CD4-positive, alpha-beta T cell (primary cell): ENCODE results near the gene PAQR9. TPM values are rescaled to one million over a fixed set of nuclear protein-coding genes. Genes with fewer than 3 reads are reported as not detected.
A peak's percentile ranks its signal among the peaks of the same experiment; 100 is the strongest.
"Not testable (repeated sequence)": the region's sequence is repeated elsewhere in the genome, so short reads cannot be mapped to it uniquely, and the experiment has no call there.

Experiments
- ATAC-seq: fragments of 200-7000 bp; cut with Tn5 transposase; one replicate; pipeline ENCODE4 v1.10.0; 2022; ENCODE audit warnings: mild to moderate bottlenecking; ENCODE audit not compliant: poor library complexity
- CTCF ChIA-PET: fragments of 350-600 bp; sonication (Branson Sonifier 250); formaldehyde crosslinking; loops from one replicate; lab custom pipeline; 2021; ENCODE audit warnings: antibody characterized with exemption, inconsistent platforms; lab: Charles Lee
- POLR2A ChIA-PET: fragments of 350-600 bp; sonication (Branson Sonifier 250); formaldehyde crosslinking; loops from one replicate; lab custom pipeline; 2021; ENCODE audit warnings: antibody characterized with exemption, inconsistent platforms; lab: Charles Lee
- DNase-seq, 14 experiments: peaks; one replicate each; pipeline ENCODE4 v3.0.0-alpha.2; 2013 to 2020; ENCODE audit warnings: mixed read lengths in 2 of 14
- H3K27ac ChIP-seq, 2 donors: one replicate each; pipeline versions ENCODE4 v1.5.1 to v1.7.0; 2013; ENCODE audit warnings: low read length in 2 of 2, low read depth in 1 of 2, mild to moderate bottlenecking in 1 of 2
- H3K27me3 ChIP-seq, 2 experiments: 1 replicate in 1 of 2; 2 replicates in 1 of 2; pipeline versions ENCODE4 v1.6.1 to v1.7.0; 2013; ENCODE audit warnings: low read length in 2 of 2, control low read depth in 1 of 2, mild to moderate bottlenecking in 1 of 2, moderate library complexity in 1 of 2; ENCODE audit not compliant: insufficient read depth in 2 of 2, control insufficient read depth in 1 of 2
- H3K36me3 ChIP-seq: one replicate; pipeline ENCODE4 v1.6.1; 2013; ENCODE audit warnings: low read length, control low read depth; ENCODE audit not compliant: insufficient read depth
- H3K4me1 ChIP-seq: one replicate; pipeline ENCODE4 v1.6.1; 2013; ENCODE audit warnings: low read length, control low read depth; ENCODE audit not compliant: insufficient read depth
- H3K4me3 ChIP-seq: one replicate; pipeline ENCODE4 v1.5.1; 2013; ENCODE audit warnings: mild to moderate bottlenecking, low read length, moderate library complexity
- H3K9me3 ChIP-seq, 2 experiments: 1 replicate in 1 of 2; 2 replicates in 1 of 2; pipeline versions ENCODE4 v1.6.1 to v1.7.0; 2013; ENCODE audit warnings: low read length in 2 of 2, mild to moderate bottlenecking in 2 of 2, control low read depth in 1 of 2, moderate library complexity in 1 of 2; ENCODE audit not compliant: control insufficient read depth in 1 of 2, insufficient read depth in 1 of 2
- H3K27ac Mint-ChIP-seq: one replicate; pipeline ENCODE4 v1.8.0; 2020; ENCODE audit warnings: mixed read lengths
- H3K27me3 Mint-ChIP-seq: one replicate; pipeline ENCODE4 v1.8.0; 2021; ENCODE audit warnings: mixed read lengths
- H3K36me3 Mint-ChIP-seq: one replicate; pipeline ENCODE4 v1.8.0; 2021; ENCODE audit warnings: low read depth, mixed read lengths
- H3K4me1 Mint-ChIP-seq: one replicate; pipeline ENCODE4 v1.8.0; 2021; ENCODE audit warnings: low read depth, mixed read lengths
- H3K4me3 Mint-ChIP-seq: one replicate; pipeline ENCODE4 v1.8.0; 2020; ENCODE audit warnings: mild to moderate bottlenecking, mixed read lengths
- H3K9me3 Mint-ChIP-seq: one replicate; pipeline ENCODE4 v1.8.0; 2020; ENCODE audit warnings: mixed read lengths
- CTCF ChIP-seq: fragments of 200-600 bp; IDR thresholded peaks from one replicate; pipeline ENCODE4 v1.8.0; 2022; ENCODE audit warnings: antibody characterized with exemption, mild to moderate bottlenecking
- intact Hi-C, 2 experiments: fragments of 100-400 bp; cut with DNase I in 1 of 2; cut with micrococcal nuclease in 1 of 2; formaldehyde crosslinking; loops; one replicate each; pipeline versions ENCODE4 v1.15.1 to v1.9.0; 2023 to 2025; cut with DNase I, micrococcal nuclease
- total RNA-seq, 174 experiments: library from RNA in 2 of 174; stranded (reverse) in 2 of 174; gene quantifications; one replicate each; pipeline ENCODE4 v1.2.3 and lab custom pipeline; 2021 to 2026

Gene PAQR9
- total RNA-seq, 2 experiments from 2014 or later = not detected

- DNase-seq = peak; percentile 28 to 80 (median 48)
- Histone ChIP-seq H3K36me3 (no peaks in the 10 kb centered on the region), H3K27ac (no peak overlapping the region), H3K4me1 (no peaks in the 10 kb centered on the region), H3K4me3 (no peak overlapping the region), H3K9me3 (peaks cover 0 to 4% of the 10 kb centered on the region in 2 experiments), H3K27me3 (peaks cover 0 to 4% of the 10 kb centered on the region in 2 experiments)
- Mint-ChIP-seq H3K36me3 (no peaks in the 10 kb centered on the region), H3K4me1 (peaks cover 5% of the 10 kb centered on the region), H3K27me3 (peaks cover 37% of the 10 kb centered on the region), H3K4me3 (peak overlapping the region; percentile 2), H3K9me3 (no peaks in the 10 kb centered on the region), H3K27ac (no peak overlapping the region)
- TF ChIP-seq CTCF = peak; percentile 73
- peak; percentile 82 for ATAC-seq
- ChIA-PET CTCF (interaction anchor here (1.4 kb wide), 1 partner anchor 407 kb away, joined by 4 read pairs; no protein-coding TSS in a partner anchor), POLR2A (no interaction called here)
- intact Hi-C loops = loop anchor here (1.0 to 10.0 kb wide), 6 partner anchors 166 to 1749 kb away; no protein-coding TSS in a partner anchor
Measured at GRCh38 chr3:142993958-142994442, 30.5 kb upstream of the PAQR9 start.

GRCh38 chr3:142992323-142992722, 28.8 kb upstream of the PAQR9 start:
- intact Hi-C loops = loop anchor here in 1 of 2 experiments (10.0 kb wide), 3 partner anchors 868 to 1748 kb away; no protein-coding TSS in a partner anchor
- ChIA-PET CTCF (no interaction called here), POLR2A (no interaction called here)
- Mint-ChIP-seq H3K4me1 (peaks cover 5% of the 10 kb centered on the region), H3K27me3 (peaks cover 26% of the 10 kb centered on the region), H3K27ac (no peak overlapping the region), H3K36me3 (no peaks in the 10 kb centered on the region), H3K9me3 (no peaks in the 10 kb centered on the region), H3K4me3 (no peak overlapping the region)
- TF ChIP-seq CTCF = no peak
- Histone ChIP-seq H3K4me1 (no peaks in the 10 kb centered on the region), H3K36me3 (no peaks in the 10 kb centered on the region), H3K27me3 (peaks cover 0 to 2% of the 10 kb centered on the region in 2 experiments), H3K9me3 (peaks cover 0 to 4% of the 10 kb centered on the region in 2 experiments), H3K27ac (no peak overlapping the region), H3K4me3 (no peak overlapping the region)
- DNase-seq (no peak), ATAC-seq (no peak)

- H3K4me3 ChIP-seq = no peak overlapping the region
- H3K27ac ChIP-seq = no peak overlapping the region
- H3K27me3 Mint-ChIP-seq = peaks cover 21% of the 10 kb centered on the region
- H3K27me3 ChIP-seq = no peaks in the 10 kb centered on the region
- no peaks in the 10 kb centered on the region for H3K9me3 Mint-ChIP-seq
- intact Hi-C loops = loop anchor here in 1 of 2 experiments (10.0 kb wide), 3 partner anchors 866 to 1746 kb away; no protein-coding TSS in a partner anchor
- H3K36me3 ChIP-seq = no peaks in the 10 kb centered on the region
- ChIA-PET CTCF (no interaction called here), POLR2A (no interaction called here)
- H3K4me1 Mint-ChIP-seq = peaks cover 5% of the 10 kb centered on the region
- H3K27ac Mint-ChIP-seq = no peak overlapping the region
- peaks cover 0 to 4% of the 10 kb centered on the region in 2 experiments for H3K9me3 ChIP-seq
- ATAC-seq (no peak), DNase-seq (no peak)
- no peak overlapping the region for H3K4me3 Mint-ChIP-seq
- no peaks in the 10 kb centered on the region for H3K4me1 ChIP-seq
- no peak for TF ChIP-seq CTCF
- H3K36me3 Mint-ChIP-seq = no peaks in the 10 kb centered on the region
Measured at GRCh38 chr3:142990721-142991120, 27.2 kb upstream of the PAQR9 start.

DNA sequence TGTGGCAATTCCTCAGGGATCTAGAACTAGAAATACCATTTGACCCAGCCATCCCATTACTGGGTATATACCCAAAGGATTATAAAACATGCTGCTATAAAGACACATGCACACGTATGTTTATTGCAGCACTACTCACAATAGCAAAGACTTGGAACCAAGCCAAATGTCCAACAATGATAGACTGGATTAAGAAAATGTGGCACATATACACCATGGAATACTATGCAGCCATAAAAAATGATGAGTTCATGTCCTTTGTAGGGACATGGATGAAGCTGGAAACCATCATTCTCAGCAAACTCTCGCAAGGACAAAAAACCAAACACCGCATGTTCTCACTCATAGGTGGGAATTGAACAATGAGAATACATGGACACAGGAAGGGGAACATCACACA, 25.4 kb upstream of the PAQR9 start:
- intact Hi-C loops, H3K36me3 ChIP-seq, H3K27ac ChIP-seq, H3K27me3 ChIP-seq, H3K9me3 Mint-ChIP-seq, H3K4me3 Mint-ChIP-seq, H3K27ac Mint-ChIP-seq, H3K4me1 ChIP-seq, H3K4me3 ChIP-seq, POLR2A ChIA-PET, H3K9me3 ChIP-seq, DNase-seq, CTCF ChIA-PET, H3K4me1 Mint-ChIP-seq, ATAC-seq, H3K36me3 Mint-ChIP-seq: not testable (repeated sequence)
- peaks cover 14% of the 10 kb centered on the region for H3K27me3 Mint-ChIP-seq

GRCh38 chr3:142988221-142988620, 24.7 kb upstream of the PAQR9 start:
- DNase-seq, H3K4me1 ChIP-seq, H3K27me3 ChIP-seq, ATAC-seq, POLR2A ChIA-PET, H3K4me1 Mint-ChIP-seq, H3K9me3 Mint-ChIP-seq, H3K27ac ChIP-seq, H3K9me3 ChIP-seq, H3K4me3 Mint-ChIP-seq, H3K4me3 ChIP-seq, CTCF ChIA-PET, H3K36me3 ChIP-seq, H3K36me3 Mint-ChIP-seq, intact Hi-C loops, H3K27ac Mint-ChIP-seq: not testable (repeated sequence)
- H3K27me3 Mint-ChIP-seq = peaks cover 16% of the 10 kb centered on the region
